GM21619 (cell line): ENCODE measurements around the gene DLG3.

Experiments used
- ATAC-seq: cut with Tn5 transposase; IDR thresholded peaks from one replicate; pipeline ENCODE4 v1.9.1; 2021; ENCODE audit not compliant: unreplicated experiment

DLG3 gene

GRCh38 chrX:70476166-70476933 lies 31.7 kb downstream of the DLG3 start:
- ATAC-seq: no peak

GRCh38 chrX:70476934-70477733 lies 32.5 kb downstream of the DLG3 start:
- ATAC-seq: no peak

GRCh38 chrX:70477734-70478075 lies 33.1 kb downstream of the DLG3 start:
- no peak for ATAC-seq

GRCh38 chrX:70478526-70479245 lies 34.1 kb downstream of the DLG3 start:
- ATAC-seq: no peak

- ATAC-seq: no peak
Measured at GRCh38 chrX:70479247-70479921, 34.7 kb downstream of the DLG3 start.

- no peak for ATAC-seq
Measured at GRCh38 chrX:70479922-70480659, 35.5 kb downstream of the DLG3 start.

GRCh38 chrX:70480660-70481018 lies 36.0 kb downstream of the DLG3 start:
- ATAC-seq: no peak

GRCh38 chrX:70481471-70482270 lies 37.0 kb downstream of the DLG3 start:
- ATAC-seq: no peak

GRCh38 chrX:70482300-70482699 lies 37.7 kb downstream of the DLG3 start:
- no peak for ATAC-seq

GRCh38 chrX:70485466-70485865 lies 40.8 kb downstream of the DLG3 start:
- ATAC-seq: no peak

GRCh38 chrX:70488856-70489255 lies 44.2 kb downstream of the DLG3 start:
- no peak for ATAC-seq

GRCh38 chrX:70494441-70494840 lies 49.8 kb downstream of the DLG3 start:
- ATAC-seq: no peak

GRCh38 chrX:70496491-70496890 lies 51.9 kb downstream of the DLG3 start:
- ATAC-seq: no peak

- ATAC-seq: no peak
Measured at GRCh38 chrX:70497026-70497425, 52.4 kb downstream of the DLG3 start.

- no peak for ATAC-seq
Measured at GRCh38 chrX:70498129-70498528, 53.5 kb downstream of the DLG3 start.

- ATAC-seq: no peak
Measured at GRCh38 chrX:70500826-70501225, 56.2 kb downstream of the DLG3 start.

GRCh38 chrX:70504772-70505450 lies 60.3 kb downstream of the DLG3 start:
- no peak for ATAC-seq

GRCh38 chrX:70505451-70505841 lies 60.8 kb downstream of the DLG3 start:
- no peak for ATAC-seq

GRCh38 chrX:70508296-70508911 lies 63.8 kb downstream of the DLG3 start:
- no peak for ATAC-seq
